HG02970 (cell line): ENCODE data around the gene TXNDC11.

Experiments used
- ATAC-seq: cut with Tn5 transposase; IDR thresholded peaks from one replicate; pipeline ENCODE4 v1.9.1; 2021; ENCODE audit warnings: mild to moderate bottlenecking, moderate library complexity, moderate number of reproducible peaks; ENCODE audit not compliant: unreplicated experiment, low FRiP score

Gene TXNDC11

GRCh38 chr16:11721781-11722467 lies 20.7 kb downstream of the TXNDC11 start:
- no peak for ATAC-seq

DNA sequence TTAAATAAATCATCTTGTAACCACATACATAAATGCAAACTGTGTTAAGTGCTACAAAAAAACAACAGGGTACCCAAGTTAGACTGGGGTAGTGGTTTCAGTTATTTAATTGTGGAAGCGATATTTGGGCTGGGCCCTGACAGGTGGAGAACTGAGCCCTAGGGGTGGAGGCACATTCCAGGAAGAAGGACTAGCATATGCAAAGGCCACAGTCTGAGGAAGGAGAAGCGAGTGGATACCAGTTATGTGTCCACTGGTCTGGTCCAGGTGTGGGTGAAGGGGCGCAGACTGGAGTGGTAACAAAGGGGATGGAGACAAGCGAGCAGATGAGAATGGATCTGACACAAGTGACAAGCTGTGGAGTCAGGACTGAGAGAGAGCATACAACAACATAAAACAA lies 22.9 kb downstream of the TXNDC11 start:
- ATAC-seq = no peak

GRCh38 chr16:11719171-11719570 lies 23.5 kb downstream of the TXNDC11 start:
- no peak for ATAC-seq

DNA sequence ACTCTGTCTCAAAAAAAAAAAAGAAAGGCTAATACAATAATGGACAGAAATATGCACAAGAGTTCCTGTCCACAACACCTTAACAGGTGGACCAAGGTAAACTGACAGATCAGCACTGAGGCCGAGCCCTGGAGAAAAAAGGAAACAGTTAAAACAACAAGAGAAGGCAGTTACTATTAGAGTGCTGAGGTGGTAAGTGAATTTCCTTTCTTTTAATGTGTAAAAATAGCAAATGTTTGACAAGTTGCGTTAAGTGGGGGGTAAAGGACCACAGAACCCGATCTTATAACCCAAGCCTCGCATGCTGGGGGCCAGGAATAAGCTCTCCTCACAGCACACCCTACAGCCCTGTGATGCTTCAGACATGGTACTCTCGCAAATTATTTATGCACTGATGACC lies 24.8 kb downstream of the TXNDC11 start:
- ATAC-seq = no peak

DNA sequence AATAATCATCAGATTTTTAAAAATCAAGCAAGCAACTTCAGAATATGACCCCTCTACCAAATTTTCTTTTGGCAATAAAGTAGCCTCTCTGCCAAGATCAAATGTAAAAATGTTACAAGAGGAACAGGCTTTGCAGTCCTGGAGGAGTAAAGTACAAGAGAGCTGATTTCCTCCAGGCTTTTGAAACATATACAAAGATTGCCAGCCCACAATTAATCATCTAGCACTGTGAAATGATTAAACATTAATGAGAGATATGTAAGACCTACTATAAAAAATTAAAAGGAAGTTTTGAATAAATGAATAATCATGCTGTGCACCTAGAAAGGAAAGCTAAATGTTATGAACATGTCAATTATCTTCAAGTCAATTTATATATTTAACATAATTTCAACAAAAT lies 26.3 kb downstream of the TXNDC11 start:
- ATAC-seq = no peak

DNA sequence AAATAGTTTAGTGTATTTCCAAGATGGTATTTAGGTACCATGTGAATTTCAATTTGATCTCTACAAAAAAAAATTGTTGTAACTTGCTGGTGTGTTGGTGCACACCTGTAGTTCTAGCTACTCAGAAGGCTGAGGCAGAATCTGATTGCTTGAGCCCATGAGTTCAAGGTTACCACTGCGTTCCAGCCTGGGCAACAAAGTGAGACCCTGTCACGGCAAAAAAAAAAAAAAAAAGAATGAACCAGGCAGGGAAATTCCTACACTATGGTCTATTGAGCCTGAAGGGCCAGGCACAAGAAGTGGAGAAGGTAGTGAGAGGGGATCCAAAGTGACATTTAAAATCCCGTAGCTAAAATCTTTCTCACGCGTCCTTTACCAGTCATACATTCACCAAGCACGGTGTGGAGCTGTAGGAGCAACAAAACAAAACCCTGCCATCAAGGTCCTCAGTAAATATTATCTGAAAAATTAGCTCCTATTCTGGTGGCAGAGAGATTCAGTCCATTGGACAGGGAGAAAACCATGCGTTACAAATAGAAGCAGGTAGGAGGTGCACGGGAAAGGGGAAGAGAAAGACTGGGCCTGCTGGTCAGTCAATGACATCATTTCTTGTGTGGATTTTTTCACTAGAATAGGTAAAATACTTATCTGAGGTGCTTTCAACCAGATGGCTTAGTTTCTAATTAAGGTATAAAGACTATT lies 27.3 kb downstream of the TXNDC11 start:
- no peak for ATAC-seq

- no peak for ATAC-seq
Observed at GRCh38 chr16:11712122-11712521, 30.5 kb downstream of the TXNDC11 start.

DNA sequence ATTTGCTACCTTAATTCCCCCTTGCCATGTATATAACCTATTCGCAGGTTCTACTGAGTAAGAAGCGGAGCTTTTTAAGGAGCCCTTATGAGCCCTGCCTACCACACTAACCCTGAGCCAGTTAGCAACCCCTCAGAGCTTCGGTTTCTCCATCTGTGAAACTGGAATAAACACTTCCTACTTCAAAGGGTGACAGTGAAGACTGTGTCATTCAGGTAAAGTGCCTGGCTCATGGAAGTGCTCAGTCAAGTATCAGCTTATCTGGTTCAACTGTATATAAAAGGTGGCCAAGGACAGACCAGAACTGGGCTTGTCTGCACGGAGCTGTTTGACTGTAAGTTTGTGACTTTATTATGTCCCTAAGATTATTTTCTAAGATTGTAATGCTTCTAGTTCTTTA lies 31.0 kb downstream of the TXNDC11 start:
- ATAC-seq = no peak

DNA sequence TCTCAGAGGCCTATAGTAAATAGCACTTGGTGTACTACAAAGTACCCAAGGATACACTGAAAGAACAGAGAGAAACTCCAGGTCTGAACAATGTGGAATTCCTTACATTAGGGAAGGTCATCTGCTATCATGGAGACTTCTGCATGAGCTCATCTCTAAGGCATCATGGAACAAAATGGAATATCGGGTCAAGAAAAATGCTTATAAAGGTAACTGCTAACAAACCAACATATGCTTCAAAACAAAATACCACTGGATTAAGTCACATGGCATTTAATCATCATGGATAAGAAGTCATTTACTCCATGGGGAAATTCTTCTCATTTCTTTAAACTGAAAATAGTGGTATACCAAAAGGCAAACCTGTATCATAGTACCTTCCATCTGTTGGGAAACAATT lies 34.2 kb downstream of the TXNDC11 start:
- no peak for ATAC-seq

DNA sequence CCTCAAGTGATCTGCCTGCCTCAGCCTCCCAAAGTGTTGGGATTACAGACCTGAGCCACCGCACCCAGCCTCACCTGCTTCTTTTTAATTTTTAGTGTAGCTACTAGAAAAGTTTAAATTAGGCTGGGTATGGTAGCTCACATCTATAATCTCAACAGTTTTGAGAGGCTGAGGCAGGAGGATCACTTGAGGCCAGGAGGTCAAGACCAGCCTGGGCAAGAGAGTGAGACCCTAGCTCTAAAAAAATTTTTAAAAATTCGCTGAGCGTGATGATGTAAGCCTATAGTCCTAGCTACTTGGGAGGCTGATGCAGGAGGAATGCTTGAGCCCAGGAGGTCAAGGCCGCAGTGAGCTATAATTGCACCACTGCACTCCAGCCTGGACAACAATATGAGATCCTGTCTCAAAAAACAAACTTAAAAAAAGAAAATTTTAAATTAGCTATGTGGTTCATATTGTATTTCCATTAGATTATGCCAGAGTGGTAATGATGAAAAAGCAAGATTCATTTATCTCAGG lies 34.9 kb downstream of the TXNDC11 start:
- no peak for ATAC-seq

GRCh38 chr16:11706180-11706742 lies 36.4 kb downstream of the TXNDC11 start:
- peak; percentile 48 for ATAC-seq

- no peak for ATAC-seq
Observed at GRCh38 chr16:11705311-11706025, 37.2 kb downstream of the TXNDC11 start.

DNA sequence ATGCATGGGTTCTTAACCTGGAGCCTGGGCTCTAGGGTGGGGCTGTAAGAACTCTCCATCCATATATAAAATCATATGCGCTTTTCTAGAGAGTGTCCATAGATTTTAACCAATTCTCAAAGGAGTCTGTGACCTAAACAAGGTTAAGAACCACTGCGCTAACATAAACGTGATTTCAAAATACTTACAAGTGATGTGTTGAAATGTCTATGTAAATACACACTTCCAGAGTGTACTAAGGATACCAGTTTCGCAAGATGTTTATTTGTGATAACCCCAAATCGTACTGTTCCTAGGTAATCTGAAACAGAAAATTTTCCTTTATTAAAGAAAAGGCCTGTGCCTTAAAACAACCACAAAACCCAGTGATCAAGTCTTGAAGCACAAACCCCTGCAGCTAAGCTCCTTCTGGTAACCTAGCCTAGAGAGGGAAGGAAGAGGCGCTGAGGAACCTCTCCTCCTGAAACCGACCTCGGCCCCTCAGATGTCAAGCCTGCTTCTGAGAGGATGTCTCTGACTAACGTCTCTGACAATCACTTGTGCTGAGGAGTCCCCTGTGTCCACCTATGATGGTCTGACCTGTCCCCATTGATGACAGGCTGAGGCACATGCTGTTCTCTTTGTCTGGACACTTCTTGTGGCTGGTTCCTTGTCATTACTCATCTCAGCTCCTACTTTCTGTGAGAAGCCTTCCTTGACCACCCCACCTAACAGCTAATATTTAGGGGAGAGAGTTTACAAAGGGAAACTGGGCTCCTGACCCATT lies 42.2 kb downstream of the TXNDC11 start:
- ATAC-seq = no peak

DNA sequence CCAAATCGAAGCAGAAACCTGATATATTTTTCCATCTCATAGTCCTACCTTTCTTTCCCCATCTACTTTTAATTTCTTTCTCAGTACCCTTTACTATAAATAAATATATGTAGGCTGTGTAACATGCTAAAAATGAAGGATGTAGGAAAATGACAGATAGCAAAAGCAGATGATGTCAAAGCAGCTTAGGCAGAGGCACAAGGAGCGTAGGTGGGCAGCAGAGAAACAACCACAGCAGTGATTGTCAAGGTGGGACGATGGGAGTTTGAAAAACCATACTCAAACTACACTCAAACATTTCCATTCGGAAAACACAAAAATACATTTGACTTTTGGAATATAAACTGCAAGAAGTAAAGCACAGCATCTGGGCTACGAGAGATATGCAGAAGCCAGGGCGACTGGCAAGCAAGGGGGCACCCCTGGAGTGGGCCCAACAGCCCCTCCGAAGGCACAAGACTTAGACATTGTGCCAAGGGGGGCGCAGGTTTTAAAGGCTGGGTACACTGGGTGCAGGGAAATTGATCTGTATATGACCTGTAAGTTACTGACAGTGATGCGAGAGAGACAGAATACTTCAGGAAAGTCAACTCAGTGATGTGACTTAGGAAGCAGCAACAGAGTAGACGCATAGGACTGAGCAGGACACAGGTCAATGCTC lies 43.3 kb downstream of the TXNDC11 start:
- ATAC-seq = no peak

DNA sequence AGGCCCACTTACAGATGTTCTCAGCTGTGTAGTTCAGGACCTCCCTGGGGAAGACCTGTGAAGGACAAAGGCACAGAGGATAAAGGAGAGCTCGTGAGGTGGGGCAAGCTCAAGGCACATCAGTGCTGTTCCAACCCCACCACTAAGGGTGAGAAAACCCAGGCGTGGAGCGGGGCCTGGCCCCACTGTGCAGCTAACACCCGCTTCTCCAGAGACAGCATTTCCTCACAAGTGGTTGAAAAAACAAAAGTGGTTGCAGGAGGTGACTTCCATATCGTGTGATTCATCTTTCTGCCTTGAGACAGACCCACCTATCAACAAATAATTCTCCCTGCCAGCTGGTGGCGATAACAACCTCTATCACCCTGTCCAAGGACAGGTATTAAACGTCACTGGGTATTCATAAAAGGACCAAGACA lies 44.4 kb downstream of the TXNDC11 start:
- no peak for ATAC-seq

GRCh38 chr16:11697319-11697718 lies 45.3 kb downstream of the TXNDC11 start:
- no peak for ATAC-seq

DNA sequence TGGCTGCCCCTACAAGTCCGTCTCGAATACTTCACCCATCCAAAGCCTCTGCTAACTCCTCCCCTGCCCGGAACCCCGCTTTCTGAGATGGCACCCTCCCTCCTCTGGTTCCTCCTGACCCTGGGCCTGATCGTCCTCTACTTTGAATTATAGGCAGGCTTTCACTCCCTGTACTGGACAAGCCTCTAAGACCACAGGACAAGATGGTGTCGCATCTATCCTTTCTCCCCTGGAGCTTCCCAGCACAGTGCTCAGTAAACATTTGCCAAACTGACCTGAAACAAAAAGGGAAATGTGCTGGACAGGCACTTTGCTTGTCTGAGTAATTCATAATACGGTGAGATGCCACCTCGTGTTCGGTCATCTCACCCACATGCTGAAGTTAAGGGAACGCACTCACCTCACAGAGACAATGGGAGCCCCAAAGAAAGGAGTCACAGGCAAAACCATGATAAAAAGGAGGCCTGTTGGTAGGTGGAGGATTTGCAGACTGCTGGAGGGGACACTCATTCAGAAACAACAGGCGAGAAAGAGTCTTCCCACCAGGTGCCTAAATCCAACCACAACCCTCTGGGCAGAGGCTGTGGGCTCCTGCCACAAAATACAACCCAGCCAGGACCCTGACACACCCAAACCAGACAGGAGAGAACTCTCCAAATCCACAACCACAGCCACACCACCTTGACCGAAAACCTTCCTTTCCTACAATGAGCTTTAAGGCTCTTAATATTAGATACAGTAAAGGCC lies 46.2 kb downstream of the TXNDC11 start:
- ATAC-seq = no peak

DNA sequence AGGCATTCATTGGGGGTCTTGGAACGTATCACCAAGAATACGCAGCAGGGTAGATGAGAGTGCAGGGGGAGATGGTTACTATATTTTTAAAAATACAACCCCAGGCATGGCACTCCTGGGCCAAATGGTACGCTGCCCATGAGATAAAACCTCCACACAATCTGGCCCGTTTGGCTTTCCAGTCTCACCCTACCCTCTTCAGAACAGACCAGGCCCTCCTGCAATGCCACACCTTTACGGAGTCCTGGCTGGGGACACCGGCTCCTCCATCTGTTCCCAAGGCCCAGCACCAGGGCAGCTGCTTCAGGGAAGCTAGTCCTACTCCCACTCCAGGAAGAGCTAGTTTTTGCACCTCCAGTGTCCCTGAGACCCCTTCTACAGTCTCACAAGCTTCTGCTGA lies 50.0 kb downstream of the TXNDC11 start:
- ATAC-seq = no peak

DNA sequence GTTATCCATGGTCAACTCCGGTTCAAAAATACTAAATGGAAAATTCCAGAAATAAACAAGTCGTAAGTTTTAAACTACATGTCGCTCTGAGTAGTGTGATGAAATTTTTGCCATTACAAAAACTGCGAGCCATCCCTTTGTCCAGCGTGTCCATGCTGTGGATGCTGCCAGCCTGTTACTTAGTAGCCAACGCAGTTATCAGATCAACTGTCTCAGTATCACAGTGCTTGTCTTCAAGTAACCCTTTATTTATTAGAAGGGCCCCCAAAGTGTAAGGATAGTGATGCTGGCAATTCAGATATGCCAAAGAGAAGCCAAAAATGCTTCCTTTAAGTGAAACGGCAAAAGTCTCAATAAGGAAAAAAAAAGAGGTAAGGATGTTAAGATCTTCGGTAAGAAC lies 50.5 kb downstream of the TXNDC11 start:
- no peak for ATAC-seq
